Right atrium auricular region (tissue), 2 donors: ENCODE data around the gene DAPK1. TPM values are rescaled to one million over a fixed set of nuclear protein-coding genes. Genes with fewer than 3 reads are reported as not detected.

Experiments
- DNase-seq: peaks from one replicate; pipeline ENCODE4 v3.0.0-alpha.2; 2019; ENCODE audit warnings: low spot score
- H3K27ac ChIP-seq, 2 donors: fragments of 200-600 bp; sonication (generic); 1 replicate in 1 of 2; 2 replicates in 1 of 2; pipeline ENCODE4 v1.5.1; 2016 to 2019
- H3K27me3 ChIP-seq, 2 donors: fragments of 200-600 bp; sonication (generic); one replicate each; pipeline versions ENCODE4 v1.5.1 to v1.6.0; 2017 to 2019
- H3K36me3 ChIP-seq: fragments of 200-600 bp; sonication (generic); one replicate; pipeline ENCODE4 v1.5.1; 2016
- H3K4me1 ChIP-seq, 2 donors: fragments of 200-600 bp; sonication (generic); one replicate each; pipeline versions ENCODE4 v1.5.1 to v1.6.0; 2017 to 2019
- H3K4me3 ChIP-seq, 2 donors: fragments of 200-600 bp; sonication (generic); 1 replicate in 1 of 2; 2 replicates in 1 of 2; pipeline ENCODE4 v1.5.1; 2017 to 2019; ENCODE audit warnings: mild to moderate bottlenecking in 1 of 2, moderate library complexity in 1 of 2
- H3K9me3 ChIP-seq, 2 donors: fragments of 200-600 bp; sonication (generic); one replicate each; pipeline ENCODE4 v1.5.1; 2019
- CTCF ChIP-seq, 2 donors: fragments of 200-600 bp; sonication (generic); IDR thresholded peaks; one replicate each; pipeline ENCODE4 v1.5.1; 2019; ENCODE audit warnings: antibody characterized with exemption in 2 of 2
- total RNA-seq, 2 donors: library from RNA; depleted of rRNA; stranded (reverse); fragments of >200 nt; gene quantifications; one replicate each; pipeline ENCODE4 v1.1.0, GENCODE V29; 2016

DAPK1 gene
- total RNA-seq, 2 donors from 2014 or later, result 10.1 to 23.0 TPM

GRCh38 chr9:87722393-87723088, 224.9 kb downstream of the DAPK1 start:
- Histone ChIP-seq H3K4me1 (peaks cover 0 to 11% of the 10 kb centered on the region in 2 donors), H3K27ac (no peak overlapping the region), H3K9me3 (no peaks in the 10 kb centered on the region), H3K36me3 (peaks cover 3% of the 10 kb centered on the region), H3K4me3 (no peak overlapping the region), H3K27me3 (no peaks in the 10 kb centered on the region)
- no peak for DNase-seq
- no peak for TF ChIP-seq CTCF (IDR thresholded peaks at IDR 0.05)

DNA sequence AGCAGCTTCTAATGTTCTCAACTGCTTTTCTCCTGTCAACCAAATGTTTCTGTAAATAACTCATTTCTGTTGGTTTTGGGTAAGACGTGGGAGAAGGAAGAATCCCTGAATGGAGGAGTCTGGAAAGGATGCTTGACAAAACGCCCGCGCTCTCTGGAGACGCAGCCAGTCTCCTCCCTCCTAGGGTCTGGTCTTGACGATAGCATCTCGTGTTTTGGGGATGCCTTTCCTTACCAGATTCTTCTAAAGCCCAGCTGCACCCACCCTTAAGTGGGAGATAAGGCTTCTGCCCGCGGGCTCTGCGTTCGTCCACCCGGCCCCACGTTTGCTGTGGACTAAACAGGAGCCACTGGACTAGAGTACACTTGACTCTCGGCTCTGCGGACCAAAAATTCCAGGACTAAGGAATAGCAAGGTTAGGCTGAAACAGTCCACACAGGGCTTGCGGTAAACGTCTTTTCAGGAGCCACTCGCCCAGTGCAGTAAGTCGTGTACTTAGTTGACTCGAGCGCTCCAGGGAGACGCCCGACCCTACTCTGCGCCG, 227.8 kb downstream of the DAPK1 start:
- DNase-seq, result no peak
- Histone ChIP-seq H3K4me1 (peaks cover 0 to 39% of the 10 kb centered on the region in 2 donors), H3K27ac (peak overlapping the region; percentile 91 to 96)

GRCh38 chr9:87725900-87726709, 228.4 kb downstream of the DAPK1 start, which contains the start of gene CTSL:
Gene CTSL, plus strand, starts transcription at chr9:87726119. Its CDS starts 1,485 bp downstream, at chr9:87727604.
- DNase-seq, result peak; percentile 98
- peak within 1 kb of the TSS; percentile 91 to 96 for H3K27ac ChIP-seq
- no peaks in the 10 kb centered on the region for H3K9me3 ChIP-seq
- peaks cover 0 to 42% of the 10 kb centered on the region in 2 donors for H3K4me1 ChIP-seq
- H3K27me3 ChIP-seq, result no peaks in the 10 kb centered on the region
- H3K4me3 ChIP-seq, result peak within 1 kb of the TSS; percentile 63 to 71
- peak in 1 of 2 donors; percentile 44 for TF ChIP-seq CTCF (IDR thresholded peaks at IDR 0.05)
- peaks cover 38% of the 10 kb centered on the region for H3K36me3 ChIP-seq

More for the DNA sequence above, 227.8 kb downstream of the DAPK1 start:
- H3K36me3 ChIP-seq, result peaks cover 32% of the 10 kb centered on the region
- H3K27me3 ChIP-seq, result no peaks in the 10 kb centered on the region
- no peak for TF ChIP-seq CTCF (IDR thresholded peaks at IDR 0.05)
- H3K4me3 ChIP-seq, result peak overlapping the region; percentile 63 to 71
- no peaks in the 10 kb centered on the region for H3K9me3 ChIP-seq

DNA sequence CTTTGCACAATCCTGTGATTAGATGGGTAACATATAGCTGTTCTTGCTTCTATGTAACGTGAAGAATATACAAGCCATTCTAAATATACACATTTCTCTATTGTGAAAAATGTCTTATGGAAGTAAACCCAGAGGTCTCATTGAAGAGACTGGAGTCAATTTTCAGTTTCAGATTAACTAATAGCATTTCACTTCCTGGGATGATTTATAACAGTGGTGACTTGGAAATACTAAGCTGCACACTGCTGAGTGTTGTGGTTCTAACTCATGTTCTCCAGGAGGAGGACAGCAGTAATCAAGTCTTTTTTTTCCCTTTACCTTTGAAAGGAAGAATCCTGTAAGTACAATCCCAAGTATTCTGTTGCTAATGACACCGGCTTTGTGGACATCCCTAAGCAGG, 231.6 kb downstream of the DAPK1 start:
- DNase-seq, result no peak
- no peak for TF ChIP-seq CTCF (IDR thresholded peaks at IDR 0.05)
- peaks cover 0 to 42% of the 10 kb centered on the region in 2 donors for H3K4me1 ChIP-seq

DNA sequence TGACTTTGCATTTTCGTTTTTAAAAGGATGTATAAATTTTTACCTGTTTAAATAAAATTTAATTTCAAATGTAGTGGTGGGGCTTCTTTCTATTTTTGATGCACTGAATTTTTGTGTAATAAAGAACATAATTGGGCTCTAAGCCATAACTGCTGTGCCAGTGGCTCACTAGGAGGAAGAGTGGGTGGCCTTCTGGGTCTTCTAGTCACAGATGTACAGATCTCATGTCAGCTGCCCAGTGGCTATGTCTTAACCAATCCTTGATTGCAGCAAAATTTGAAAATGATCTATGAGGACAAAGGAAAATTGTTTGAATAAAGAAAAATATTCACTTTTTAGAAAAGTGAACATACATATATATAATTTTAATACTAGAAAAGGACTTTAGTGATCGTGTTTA, 233.7 kb downstream of the DAPK1 start:
- Histone ChIP-seq H3K27me3 (no peaks in the 10 kb centered on the region), H3K9me3 (no peaks in the 10 kb centered on the region), H3K27ac (no peak overlapping the region), H3K4me3 (no peak overlapping the region), H3K36me3 (peaks cover 52% of the 10 kb centered on the region), H3K4me1 (peaks cover 0 to 42% of the 10 kb centered on the region in 2 donors)
- no peak for TF ChIP-seq CTCF (IDR thresholded peaks at IDR 0.05)
- no peak for DNase-seq

More for the DNA sequence above, 231.6 kb downstream of the DAPK1 start:
- Histone ChIP-seq H3K27ac (no peak overlapping the region), H3K27me3 (no peaks in the 10 kb centered on the region), H3K4me3 (no peak overlapping the region), H3K36me3 (peaks cover 52% of the 10 kb centered on the region), H3K9me3 (no peaks in the 10 kb centered on the region)
